Duodenal mucosa (tissue), 2 donors: Measurements from ENCODE around the gene XPO5.
A peak's percentile ranks its signal among the peaks of the same experiment; 100 is the strongest.

Experiments used
- H3K27ac ChIP-seq: one replicate; pipeline ENCODE4 v1.7.0; 2013; ENCODE audit warnings: low read depth, low read length
- H3K27me3 ChIP-seq, 2 donors: one replicate each; pipeline ENCODE4 v1.7.0; 2013; ENCODE audit warnings: low read length in 2 of 2, control low read depth in 1 of 2; ENCODE audit not compliant: insufficient read depth in 2 of 2, control insufficient read depth in 1 of 2
- H3K36me3 ChIP-seq, 2 donors: one replicate each; pipeline ENCODE4 v1.7.0; 2013; ENCODE audit warnings: low read length in 2 of 2, control low read depth in 1 of 2; ENCODE audit not compliant: insufficient read depth in 2 of 2, control insufficient read depth in 1 of 2
- H3K4me1 ChIP-seq, 2 donors: one replicate each; pipeline ENCODE4 v1.7.0; 2013; ENCODE audit warnings: low read length in 2 of 2, control low read depth in 1 of 2; ENCODE audit not compliant: insufficient read depth in 2 of 2, control insufficient read depth in 1 of 2
- H3K4me3 ChIP-seq, 2 donors: one replicate each; pipeline ENCODE4 v1.7.0; 2013; ENCODE audit warnings: low read length in 2 of 2, low read depth in 1 of 2
- H3K9ac ChIP-seq, 2 donors: one replicate each; pipeline ENCODE4 v1.7.0; 2013; ENCODE audit warnings: low read length in 2 of 2, low read depth in 1 of 2
- H3K9me3 ChIP-seq, 2 donors: one replicate each; pipeline ENCODE4 v1.7.0; 2013; ENCODE audit warnings: low read length in 2 of 2, control low read depth in 1 of 2; ENCODE audit not compliant: control insufficient read depth in 1 of 2

XPO5 gene

DNA sequence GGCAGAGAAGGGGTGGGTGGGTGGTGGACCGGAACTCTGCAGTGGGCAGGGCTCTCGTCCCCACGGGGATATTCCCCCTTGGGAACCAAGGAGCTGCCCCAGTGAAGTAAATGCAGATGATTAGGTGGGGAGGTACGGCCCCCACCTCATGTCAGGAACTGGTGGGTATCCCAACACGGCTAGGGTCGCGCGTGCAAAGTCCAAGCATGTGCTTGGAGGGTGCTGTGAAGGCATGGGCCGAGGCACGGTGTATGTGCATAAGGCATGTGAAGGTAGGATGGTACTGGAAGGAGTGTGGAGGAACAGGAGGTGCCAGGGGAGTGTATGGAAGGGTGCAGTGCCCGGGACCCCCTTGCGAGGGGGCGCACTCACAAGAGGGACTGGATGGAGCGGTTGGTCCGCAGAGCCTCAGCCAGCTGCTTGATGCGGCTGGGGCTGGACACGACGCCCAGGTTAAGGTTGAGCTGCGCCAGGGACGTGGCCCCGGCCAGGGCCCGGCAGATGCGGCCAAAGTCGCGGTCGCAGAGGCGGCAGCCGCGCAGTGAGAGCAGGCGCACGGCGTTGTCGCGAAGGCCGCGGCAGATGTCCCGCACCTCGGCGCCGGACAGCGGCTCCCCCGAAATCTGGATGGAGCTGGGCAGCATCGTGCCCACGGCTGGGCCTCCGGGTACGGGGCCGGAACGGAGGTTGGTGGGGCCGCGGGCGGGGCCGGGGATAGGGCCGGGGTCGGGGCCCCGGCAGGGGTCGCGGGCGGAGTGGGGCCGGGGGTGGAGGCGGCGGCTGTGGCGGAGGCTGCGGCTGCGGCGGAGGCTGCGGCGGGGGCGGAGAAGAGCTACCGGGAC, 66.5 kb downstream of the XPO5 start:
- H3K9me3 ChIP-seq, result no peaks in the 10 kb centered on the region
- peaks cover 29 to 33% of the 10 kb centered on the region in 2 donors for H3K4me1 ChIP-seq
- peak overlapping the region; percentile 1 to 40 for H3K9ac ChIP-seq
- H3K27ac ChIP-seq, result peak overlapping the region; percentile 64
- peaks cover 27 to 46% of the 10 kb centered on the region in 2 donors for H3K36me3 ChIP-seq
- peak overlapping the region; percentile 47 to 75 for H3K4me3 ChIP-seq
- H3K27me3 ChIP-seq, result peaks cover 0 to 15% of the 10 kb centered on the region in 2 donors

DNA sequence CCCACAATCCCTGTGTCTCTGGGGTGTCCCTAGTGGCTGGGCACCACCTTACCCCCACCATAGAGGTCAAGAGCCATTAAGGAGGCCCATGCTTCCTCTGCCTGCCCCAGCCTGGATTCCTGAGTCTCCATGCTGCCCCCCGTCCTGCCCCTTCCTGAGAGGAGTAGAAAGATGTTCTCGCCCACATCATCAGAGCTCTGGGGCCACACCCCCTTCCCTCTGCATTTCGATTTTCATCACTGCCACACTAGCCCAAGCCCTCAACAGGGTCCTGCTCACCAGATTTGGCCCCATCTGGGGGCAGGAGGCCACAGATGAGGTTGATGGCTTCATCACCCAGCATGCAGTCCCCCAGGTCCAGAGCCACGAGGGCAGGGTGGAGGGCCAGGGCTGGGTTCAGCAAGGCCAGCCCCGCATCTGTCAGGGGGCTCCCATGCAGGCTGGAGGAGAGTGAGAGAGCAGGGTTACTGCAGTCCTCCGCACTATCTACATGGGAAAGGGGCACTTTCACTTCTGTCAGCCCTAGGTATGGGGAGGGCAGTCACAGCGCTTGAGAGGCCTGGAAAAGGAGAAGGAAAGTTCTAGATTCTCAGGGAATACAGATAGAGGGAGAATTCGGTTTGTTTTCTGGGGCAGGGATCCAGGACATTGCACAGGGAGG, 67.2 kb downstream of the XPO5 start:
- no peak overlapping the region for H3K27ac ChIP-seq
- H3K4me3 ChIP-seq, result peak overlapping the region; percentile 47 to 75
- H3K36me3 ChIP-seq, result peaks cover 25 to 46% of the 10 kb centered on the region in 2 donors
- no peaks in the 10 kb centered on the region for H3K9me3 ChIP-seq
- H3K4me1 ChIP-seq, result peaks cover 29 to 33% of the 10 kb centered on the region in 2 donors
- H3K9ac ChIP-seq, result no peak overlapping the region
- H3K27me3 ChIP-seq, result peaks cover 0 to 15% of the 10 kb centered on the region in 2 donors

DNA sequence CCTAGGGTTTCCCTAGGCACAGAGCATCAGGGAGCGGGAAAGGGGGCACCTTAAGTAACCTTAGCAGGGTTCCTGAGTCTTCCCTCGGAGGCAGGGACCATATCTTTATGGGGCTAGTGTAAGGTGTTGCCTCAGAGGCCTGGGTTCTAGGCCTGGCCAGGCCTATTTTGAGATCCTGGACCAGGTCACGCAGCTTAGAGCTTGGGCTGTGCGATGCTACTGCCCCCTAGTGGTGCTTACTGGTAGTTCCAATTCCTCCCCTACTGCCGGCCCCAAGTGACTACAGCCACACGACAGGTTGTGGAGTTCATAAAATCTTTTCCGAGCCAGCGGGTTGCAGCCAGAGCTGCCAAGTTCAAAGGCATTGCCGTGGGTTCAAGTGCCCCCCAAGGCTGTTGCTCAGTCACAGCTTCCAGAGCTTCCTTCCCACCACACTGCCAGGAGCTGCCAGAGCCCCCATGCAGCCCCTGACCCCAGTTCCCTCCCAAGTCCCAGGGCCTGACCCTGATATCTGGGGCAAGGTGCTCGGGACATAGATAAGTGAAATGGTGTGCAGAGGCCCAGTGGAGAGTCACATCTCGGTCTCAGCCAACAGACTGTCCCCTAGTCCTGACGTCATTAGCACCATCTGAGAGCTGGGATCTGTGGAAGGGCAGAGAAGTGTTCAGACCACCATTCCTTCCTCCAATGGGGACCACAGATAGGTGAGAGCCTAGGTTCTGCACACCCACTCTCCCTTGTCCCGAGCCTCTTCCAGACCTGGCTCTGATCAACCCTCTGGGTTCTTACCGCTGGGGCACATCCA, 69.0 kb downstream of the XPO5 start:
- peaks cover 29 to 33% of the 10 kb centered on the region in 2 donors for H3K4me1 ChIP-seq
- no peak overlapping the region for H3K9ac ChIP-seq
- H3K4me3 ChIP-seq, result no peak overlapping the region
- H3K27me3 ChIP-seq, result peaks cover 0 to 15% of the 10 kb centered on the region in 2 donors
- H3K27ac ChIP-seq, result no peak overlapping the region
- peaks cover 14 to 46% of the 10 kb centered on the region in 2 donors for H3K36me3 ChIP-seq
- no peaks in the 10 kb centered on the region for H3K9me3 ChIP-seq

DNA sequence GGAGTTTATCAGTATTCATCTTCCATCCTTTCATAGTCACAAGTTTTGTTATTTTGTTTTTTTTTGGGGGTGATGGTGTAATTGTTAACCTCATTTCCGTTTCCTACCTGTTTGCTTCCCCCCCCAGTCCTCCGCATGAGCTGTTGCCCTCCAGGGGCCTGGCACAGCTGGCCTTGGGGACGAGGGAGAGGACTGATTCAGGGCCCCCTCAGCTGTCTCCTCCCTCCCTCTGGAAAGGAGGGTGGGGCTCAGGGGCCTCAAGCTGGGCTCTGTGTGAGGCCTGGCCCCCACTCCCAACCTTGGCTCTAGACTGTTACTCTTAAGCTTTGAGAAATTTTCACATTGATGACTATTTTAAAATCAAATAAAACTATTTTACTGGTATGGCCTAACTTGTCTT, 69.7 kb downstream of the XPO5 start:
- H3K4me3 ChIP-seq, result no peak overlapping the region
- peaks cover 10 to 44% of the 10 kb centered on the region in 2 donors for H3K36me3 ChIP-seq
- peaks cover 0 to 15% of the 10 kb centered on the region in 2 donors for H3K27me3 ChIP-seq
- H3K9ac ChIP-seq, result no peak overlapping the region
- no peak overlapping the region for H3K27ac ChIP-seq
- no peaks in the 10 kb centered on the region for H3K9me3 ChIP-seq
- peaks cover 22 to 29% of the 10 kb centered on the region in 2 donors for H3K4me1 ChIP-seq

DNA sequence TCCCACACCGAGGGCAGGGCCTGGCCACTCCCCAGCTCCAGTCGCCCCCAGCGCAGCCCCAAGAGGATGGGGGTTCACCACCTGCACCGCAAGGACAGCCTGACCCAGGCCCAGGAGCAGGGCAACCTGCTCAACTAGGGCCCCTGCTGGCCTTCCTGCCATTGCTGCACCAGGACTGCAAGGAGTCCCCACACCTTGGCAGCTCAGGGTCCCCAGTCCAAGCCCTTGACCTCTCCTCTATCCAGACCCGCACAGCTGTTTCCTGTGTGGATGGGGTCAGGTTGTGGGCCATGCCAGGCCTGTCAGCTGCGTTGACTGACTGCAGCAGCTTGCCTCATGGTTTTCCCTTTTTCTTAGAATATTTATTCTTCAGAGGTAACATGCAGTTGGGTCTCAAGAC, 70.1 kb downstream of the XPO5 start:
- no peaks in the 10 kb centered on the region for H3K9me3 ChIP-seq
- H3K27ac ChIP-seq, result no peak overlapping the region
- H3K36me3 ChIP-seq, result peaks cover 11 to 46% of the 10 kb centered on the region in 2 donors
- H3K27me3 ChIP-seq, result peaks cover 0 to 15% of the 10 kb centered on the region in 2 donors
- H3K9ac ChIP-seq, result no peak overlapping the region
- peaks cover 17 to 24% of the 10 kb centered on the region in 2 donors for H3K4me1 ChIP-seq
- H3K4me3 ChIP-seq, result no peak overlapping the region

DNA sequence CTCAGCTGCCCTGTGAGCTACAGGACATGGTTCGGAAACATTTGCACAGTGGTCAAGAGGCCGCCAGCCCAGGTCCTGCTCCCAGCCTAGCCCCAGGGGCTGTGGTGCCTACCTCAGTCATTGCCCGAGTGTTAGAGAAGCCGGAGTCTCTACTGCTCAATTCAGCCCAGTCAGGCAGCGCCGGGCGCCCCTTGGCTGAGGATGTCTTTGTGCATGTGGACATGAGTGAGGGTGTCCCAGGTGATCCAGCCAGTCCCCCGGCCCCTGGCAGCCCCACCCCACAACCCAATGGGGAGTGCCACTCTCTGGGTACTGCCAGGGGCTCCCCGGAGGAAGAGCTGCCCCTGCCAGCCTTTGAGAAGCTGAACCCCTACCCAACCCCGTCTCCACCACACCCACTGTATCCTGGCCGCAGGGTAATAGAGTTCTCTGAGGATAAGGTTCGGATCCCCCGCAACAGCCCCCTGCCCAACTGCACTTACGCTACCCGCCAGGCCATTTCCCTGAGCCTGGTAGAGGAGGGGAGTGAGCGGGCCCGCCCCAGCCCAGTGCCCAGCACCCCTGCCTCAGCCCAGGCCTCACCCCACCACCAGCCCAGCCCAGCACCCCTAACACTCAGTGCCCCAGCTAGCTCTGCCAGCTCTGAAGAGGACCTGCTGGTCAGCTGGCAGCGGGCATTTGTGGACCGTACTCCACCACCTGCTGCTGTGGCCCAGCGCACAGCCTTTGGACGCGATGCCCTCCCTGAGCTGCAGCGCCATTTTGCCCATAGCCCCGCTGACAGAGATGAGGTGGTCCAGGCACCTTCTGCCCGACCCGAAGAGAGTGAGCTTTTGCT, 70.9 kb downstream of the XPO5 start:
- Histone ChIP-seq H3K36me3 (peaks cover 15 to 53% of the 10 kb centered on the region in 2 donors), H3K27me3 (peaks cover 0 to 15% of the 10 kb centered on the region in 2 donors), H3K4me1 (peaks cover 15 to 20% of the 10 kb centered on the region in 2 donors), H3K27ac (no peak overlapping the region), H3K9me3 (no peaks in the 10 kb centered on the region), H3K4me3 (no peak overlapping the region), H3K9ac (no peak overlapping the region)

DNA sequence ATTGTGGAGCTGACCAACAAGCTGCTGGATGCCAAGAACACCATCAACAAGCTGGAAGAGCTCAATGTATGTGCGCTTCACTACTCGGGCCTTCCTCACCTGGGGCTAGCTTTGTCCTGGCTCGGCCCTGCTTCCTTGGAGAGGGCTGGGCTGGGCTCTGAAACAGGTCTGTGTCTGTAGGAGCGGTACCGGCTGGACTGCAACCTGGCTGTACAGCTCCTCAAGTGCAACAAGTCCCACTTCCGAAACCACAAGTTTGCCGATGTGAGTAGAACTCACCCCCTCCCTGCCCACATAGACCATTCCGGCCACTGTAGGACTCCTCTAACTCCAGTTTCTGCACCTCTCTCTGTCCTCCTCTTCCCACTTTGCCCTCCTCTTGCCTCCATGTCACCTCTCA, 72.4 kb downstream of the XPO5 start:
- Histone ChIP-seq H3K4me1 (peaks cover 4 to 8% of the 10 kb centered on the region in 2 donors), H3K4me3 (no peak overlapping the region), H3K27me3 (peaks cover 0 to 4% of the 10 kb centered on the region in 2 donors), H3K9me3 (no peaks in the 10 kb centered on the region), H3K27ac (no peak overlapping the region), H3K36me3 (peaks cover 30 to 68% of the 10 kb centered on the region in 2 donors), H3K9ac (no peak overlapping the region)

DNA sequence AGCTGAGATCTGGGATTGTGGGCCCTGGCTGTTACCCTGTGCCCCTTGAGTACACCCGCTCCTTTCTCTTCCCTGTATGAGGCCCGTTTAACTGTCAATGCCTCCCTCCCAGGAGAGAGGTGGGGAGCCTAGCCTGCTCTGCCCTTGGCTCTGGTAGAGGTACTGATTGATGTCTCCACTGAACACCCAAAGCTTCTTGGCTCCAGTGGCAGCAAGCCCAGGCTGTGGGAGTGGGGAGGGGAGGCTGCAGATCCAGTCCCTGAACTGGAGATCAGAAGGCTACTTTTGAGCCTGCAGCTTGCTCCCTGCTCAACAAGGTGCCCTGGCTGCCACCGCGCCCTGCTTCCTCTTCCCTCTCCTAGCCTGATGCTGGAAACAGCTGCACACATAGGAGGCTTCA, 73.2 kb downstream of the XPO5 start:
- H3K27ac ChIP-seq, result no peak overlapping the region
- H3K4me1 ChIP-seq, result peaks cover 4% of the 10 kb centered on the region in 2 donors
- H3K27me3 ChIP-seq, result no peaks in the 10 kb centered on the region
- peaks cover 35 to 76% of the 10 kb centered on the region in 2 donors for H3K36me3 ChIP-seq
- H3K9ac ChIP-seq, result no peak overlapping the region
- H3K9me3 ChIP-seq, result no peaks in the 10 kb centered on the region
- H3K4me3 ChIP-seq, result no peak overlapping the region

DNA sequence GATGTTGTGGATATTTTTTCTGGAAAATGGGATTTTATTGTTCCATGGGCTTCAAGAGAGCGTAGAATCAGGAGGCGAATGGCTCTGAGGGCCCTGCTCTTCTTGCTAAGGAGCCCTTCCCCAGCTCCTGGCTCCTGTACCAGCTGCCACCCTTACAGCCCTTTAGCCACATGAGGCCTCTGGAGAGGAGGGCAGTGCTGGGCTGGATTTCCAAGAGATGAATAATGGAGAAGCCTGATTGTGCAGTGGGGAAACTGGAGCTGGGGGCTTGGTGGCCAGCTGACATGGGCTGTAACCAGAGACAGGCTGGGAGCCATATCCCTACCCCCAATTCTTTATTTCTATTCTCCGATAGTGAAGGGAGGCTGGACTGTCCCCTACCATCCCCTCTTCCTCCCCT, 74.9 kb downstream of the XPO5 start:
- Histone ChIP-seq H3K4me1 (peaks cover 2 to 4% of the 10 kb centered on the region in 2 donors), H3K9ac (no peak overlapping the region), H3K27me3 (no peaks in the 10 kb centered on the region), H3K36me3 (peaks cover 37 to 79% of the 10 kb centered on the region in 2 donors), H3K9me3 (no peaks in the 10 kb centered on the region), H3K27ac (no peak overlapping the region), H3K4me3 (no peak overlapping the region)
